ENCODE results near the gene FOXK1.

The FOXK1 gene

GRCh38 chr7:4699841-4700240 lies 17.7 kb downstream of the FOXK1 start:
- DNase-seq (ENCODE audit: low read depth in 2 of 2): no peak

GRCh38 chr7:4700577-4701235 lies 18.6 kb downstream of the FOXK1 start:
- DNase-seq (ENCODE audit: low read depth in 2 of 2): no peak

- DNase-seq (ENCODE audit: low read depth in 2 of 2): no peak
Observed at GRCh38 chr7:4702961-4703512, 20.9 kb downstream of the FOXK1 start.

GRCh38 chr7:4703532-4703931 lies 21.4 kb downstream of the FOXK1 start:
- DNase-seq (ENCODE audit: low read depth in 2 of 2): no peak

- no peak for DNase-seq (ENCODE audit: low read depth in 2 of 2)
Observed at GRCh38 chr7:4706384-4707216, 24.5 kb downstream of the FOXK1 start.

GRCh38 chr7:4707217-4707741 lies 25.2 kb downstream of the FOXK1 start:
- no peak for DNase-seq (ENCODE audit: low read depth in 2 of 2)

GRCh38 chr7:4707980-4708411 lies 25.9 kb downstream of the FOXK1 start:
- no peak for DNase-seq (ENCODE audit: low read depth in 2 of 2)

GRCh38 chr7:4709187-4709586 lies 27.1 kb downstream of the FOXK1 start:
- no peak for DNase-seq (ENCODE audit: low read depth in 2 of 2)

- no peak for DNase-seq (ENCODE audit: low read depth in 2 of 2)
Observed at GRCh38 chr7:4711093-4711492, 29.0 kb downstream of the FOXK1 start.

GRCh38 chr7:4711634-4712033 lies 29.5 kb downstream of the FOXK1 start:
- no peak for DNase-seq (ENCODE audit: low read depth in 2 of 2)

GRCh38 chr7:4712281-4713182 lies 30.4 kb downstream of the FOXK1 start:
- DNase-seq (ENCODE audit: low read depth in 2 of 2): no peak

GRCh38 chr7:4713183-4713784 lies 31.2 kb downstream of the FOXK1 start:
- DNase-seq (ENCODE audit: low read depth in 2 of 2): no peak

GRCh38 chr7:4714161-4714700 lies 32.1 kb downstream of the FOXK1 start:
- DNase-seq (ENCODE audit: low read depth in 2 of 2): no peak

GRCh38 chr7:4714767-4715409 lies 32.8 kb downstream of the FOXK1 start:
- DNase-seq (ENCODE audit: low read depth in 2 of 2): no peak

GRCh38 chr7:4715410-4715776 lies 33.3 kb downstream of the FOXK1 start:
- no peak for DNase-seq (ENCODE audit: low read depth in 2 of 2)

GRCh38 chr7:4716946-4717795 lies 35.1 kb downstream of the FOXK1 start:
- no peak for DNase-seq (ENCODE audit: low read depth in 2 of 2)

- no peak for DNase-seq (ENCODE audit: low read depth in 2 of 2)
Observed at GRCh38 chr7:4718075-4718474, 36.0 kb downstream of the FOXK1 start.

- DNase-seq (ENCODE audit: low read depth in 2 of 2): no peak
Observed at GRCh38 chr7:4720225-4720624, 38.1 kb downstream of the FOXK1 start.

GRCh38 chr7:4722308-4722707 lies 40.2 kb downstream of the FOXK1 start:
- no peak for DNase-seq (ENCODE audit: low read depth in 2 of 2)

All from stimulated activated CD8-positive, alpha-beta memory T cell treated with anti-CD3 and anti-CD28 coated beads, Interleukin-7, amount 100 ng/mL, for 1 hour (primary cell).